Activated CD4-positive, CD25-positive, alpha-beta regulatory T cell (primary cell): Measurements from ENCODE around the gene ALCAM.

Source experiments
- DNase-seq, 4 experiments: peaks; one replicate each; lab custom pipeline; 2025; lab: John Stamatoyannopoulos, UW

ALCAM gene

DNA sequence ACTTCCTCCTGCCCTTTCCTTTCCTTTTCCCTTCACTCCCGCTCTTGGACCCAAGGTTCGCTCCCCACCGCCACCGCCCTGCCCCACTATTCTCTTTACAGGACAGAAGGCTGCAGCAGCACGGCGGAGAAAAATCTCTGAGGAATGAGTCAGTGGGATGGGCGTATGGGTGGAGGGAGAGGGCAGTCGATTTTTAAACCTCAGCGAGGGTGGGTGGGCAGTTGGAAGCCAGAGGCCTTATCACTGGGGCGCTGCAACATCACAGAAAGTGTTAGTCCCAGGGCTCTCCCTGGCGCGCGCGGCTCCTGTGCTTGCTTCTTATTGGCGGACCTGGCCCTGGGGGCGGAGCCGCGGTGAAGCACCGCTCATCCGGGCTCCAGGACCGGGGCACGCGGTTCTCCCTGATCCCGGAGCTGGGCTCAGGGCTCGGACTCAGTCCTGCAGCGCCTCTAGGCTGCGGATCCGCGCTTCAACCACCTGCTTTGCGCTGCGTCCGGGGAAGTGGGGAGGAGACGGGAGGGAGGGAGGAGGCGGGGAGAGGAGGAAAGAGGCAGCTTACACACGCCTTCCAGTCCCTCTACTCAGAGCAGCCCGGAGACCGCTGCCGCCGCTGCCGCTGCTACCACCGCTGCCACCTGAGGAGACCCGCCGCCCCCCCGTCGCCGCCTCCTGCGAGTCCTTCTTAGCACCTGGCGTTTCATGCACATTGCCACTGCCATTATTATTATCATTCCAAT lies at the start of gene ALCAM:
Gene ALCAM, plus strand, starts transcription at position 584 of the 737 bp plus-strand sequence.
- peak; percentile 49 to 53 (median 50) for DNase-seq

- no peak for DNase-seq
These were observed 48.9 kb upstream of the ALCAM start for GRCh38 chr3:105317841-105318240.

- DNase-seq: no peak
These were observed 44.0 kb upstream of the ALCAM start for GRCh38 chr3:105322570-105323273.

- DNase-seq: no peak
These were observed 43.5 kb upstream of the ALCAM start for GRCh38 chr3:105323274-105323599.

DNA sequence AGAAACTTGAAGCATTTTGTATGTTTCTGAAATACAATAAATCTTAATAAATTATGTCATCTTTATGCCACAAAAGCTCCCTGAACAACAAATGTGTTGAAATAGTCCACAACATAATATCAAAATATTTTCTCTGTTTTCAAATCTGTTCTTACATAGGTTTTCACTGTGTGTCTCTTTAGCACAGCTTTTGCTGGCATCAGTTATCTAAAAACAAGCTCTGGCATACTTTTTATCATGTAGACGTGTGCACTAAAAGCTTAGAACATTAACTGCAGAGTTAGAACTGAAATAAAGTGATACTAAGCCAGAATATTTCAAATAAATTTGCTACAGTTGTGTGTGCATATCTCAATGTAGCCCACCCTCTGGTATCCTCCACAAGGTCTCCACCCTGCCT lies 41.8 kb upstream of the ALCAM start:
- no peak for DNase-seq

GRCh38 chr3:105327662-105328337 lies 38.9 kb upstream of the ALCAM start:
- DNase-seq: no peak

DNA sequence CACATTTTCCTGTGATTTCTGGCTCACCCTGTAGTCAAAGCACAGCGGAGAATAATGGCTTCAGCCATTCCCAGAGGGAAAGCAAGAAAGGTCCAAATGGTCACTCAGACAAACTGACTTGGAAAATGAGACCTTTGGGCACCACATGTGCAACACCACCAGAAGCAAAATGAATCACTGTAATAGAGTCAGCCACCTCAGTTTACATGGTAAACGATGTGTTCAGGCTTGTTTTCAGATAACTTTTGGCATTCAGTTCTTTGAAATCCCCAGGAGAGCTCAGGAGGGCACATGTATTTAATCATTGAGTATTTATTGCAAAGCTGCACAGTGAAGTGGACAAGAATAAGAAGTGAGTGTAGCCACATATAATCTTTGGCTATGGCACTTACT lies 38.4 kb upstream of the ALCAM start:
- no peak for DNase-seq

DNA sequence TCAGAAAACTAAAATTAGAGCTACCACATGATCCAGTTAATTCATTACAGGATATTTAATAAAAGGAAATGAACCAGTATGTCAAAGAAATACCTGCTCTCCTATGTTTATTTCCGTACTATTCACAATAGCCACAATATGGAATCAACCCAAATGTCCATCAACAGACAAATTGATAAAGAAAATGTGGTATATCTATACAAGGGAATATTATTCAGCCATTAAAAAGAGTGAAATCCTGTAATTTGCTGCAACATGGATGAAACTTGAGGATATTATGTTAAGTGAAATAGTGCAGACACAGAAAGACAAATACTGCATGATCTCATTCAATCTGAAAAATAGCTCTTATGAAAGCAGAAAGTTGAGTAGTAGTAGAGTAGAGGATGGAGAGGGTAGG lies 33.7 kb upstream of the ALCAM start:
- no peak for DNase-seq

GRCh38 chr3:105334138-105334882 lies 32.4 kb upstream of the ALCAM start:
- no peak for DNase-seq

- DNase-seq: no peak
These were observed 26.8 kb upstream of the ALCAM start for GRCh38 chr3:105339946-105340345.

DNA sequence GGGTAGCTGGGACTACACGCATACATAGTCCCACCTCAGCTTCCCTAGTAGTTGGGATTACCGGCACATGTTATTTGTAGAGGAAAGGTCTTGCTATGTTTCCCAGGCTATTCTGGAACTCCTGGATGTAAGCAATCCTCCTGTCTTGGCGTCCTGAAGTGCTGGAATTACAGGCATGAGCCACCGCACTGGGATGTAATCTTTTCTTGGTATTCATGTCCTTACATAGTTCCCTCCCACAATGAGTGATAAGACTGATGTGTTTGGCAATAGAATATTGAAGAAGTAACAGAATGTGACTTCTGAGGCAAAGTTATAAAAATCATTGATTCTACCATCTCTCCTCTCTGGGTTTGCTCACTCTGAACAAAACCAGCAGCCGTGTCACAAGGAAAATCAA lies 22.7 kb upstream of the ALCAM start:
- DNase-seq: no peak

DNA sequence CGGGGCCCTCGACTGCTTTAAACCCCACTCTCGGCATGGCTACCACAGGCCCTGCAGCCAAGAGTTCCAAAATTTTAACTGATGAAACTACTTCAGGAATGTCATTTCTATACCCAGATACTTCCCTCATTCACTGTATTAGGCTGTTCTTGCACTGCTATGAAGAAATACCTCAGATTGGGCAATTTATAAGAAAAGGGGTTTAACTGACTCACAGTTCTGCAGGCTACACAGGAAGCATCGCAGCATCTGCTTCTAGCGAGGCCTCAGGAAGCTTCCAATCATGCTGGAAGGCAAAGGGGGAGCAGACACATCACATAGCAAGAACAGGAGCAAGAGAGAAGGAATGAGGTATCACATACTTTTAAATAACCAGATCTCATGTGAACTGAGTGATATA lies 21.6 kb upstream of the ALCAM start:
- no peak for DNase-seq

DNA sequence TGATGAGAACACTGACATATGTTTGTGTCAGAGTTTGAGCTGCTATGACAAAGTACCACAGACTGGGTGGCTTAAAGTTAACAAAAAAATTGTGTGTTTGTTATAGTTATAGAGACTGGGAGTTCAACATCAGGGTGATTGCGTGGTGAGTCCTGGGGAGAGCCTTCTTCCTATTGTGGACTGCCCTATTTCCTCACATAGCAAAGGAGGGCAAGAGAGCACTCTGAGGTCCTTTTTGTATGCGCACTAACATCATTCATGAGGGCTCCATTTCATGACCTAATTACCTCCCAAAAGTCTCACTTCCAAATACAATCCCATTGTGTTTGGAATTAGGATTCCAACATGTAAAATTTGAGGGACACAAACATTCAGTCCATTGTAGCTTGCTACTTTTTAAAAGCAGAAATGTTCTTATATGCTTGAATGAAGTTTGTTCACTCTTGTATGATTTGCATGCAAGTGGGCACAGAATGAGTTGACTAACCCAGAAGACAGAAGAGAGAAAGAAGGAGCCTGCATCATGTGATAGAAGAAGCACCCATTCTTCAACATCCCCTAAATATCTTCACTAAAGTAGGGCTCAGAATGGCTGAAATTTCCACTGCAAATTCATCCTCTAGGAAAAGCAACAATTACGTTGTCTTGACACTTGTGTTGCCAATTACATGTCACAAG lies 18.9 kb upstream of the ALCAM start:
- no peak for DNase-seq

GRCh38 chr3:105348307-105348706 lies 18.4 kb upstream of the ALCAM start:
- no peak for DNase-seq

- DNase-seq: no peak
These were observed 16.9 kb upstream of the ALCAM start for GRCh38 chr3:105349684-105350387.

- DNase-seq: no peak
These were observed 14.9 kb upstream of the ALCAM start for GRCh38 chr3:105351821-105352220.

GRCh38 chr3:105352976-105353375 lies 13.7 kb upstream of the ALCAM start:
- no peak for DNase-seq

DNA sequence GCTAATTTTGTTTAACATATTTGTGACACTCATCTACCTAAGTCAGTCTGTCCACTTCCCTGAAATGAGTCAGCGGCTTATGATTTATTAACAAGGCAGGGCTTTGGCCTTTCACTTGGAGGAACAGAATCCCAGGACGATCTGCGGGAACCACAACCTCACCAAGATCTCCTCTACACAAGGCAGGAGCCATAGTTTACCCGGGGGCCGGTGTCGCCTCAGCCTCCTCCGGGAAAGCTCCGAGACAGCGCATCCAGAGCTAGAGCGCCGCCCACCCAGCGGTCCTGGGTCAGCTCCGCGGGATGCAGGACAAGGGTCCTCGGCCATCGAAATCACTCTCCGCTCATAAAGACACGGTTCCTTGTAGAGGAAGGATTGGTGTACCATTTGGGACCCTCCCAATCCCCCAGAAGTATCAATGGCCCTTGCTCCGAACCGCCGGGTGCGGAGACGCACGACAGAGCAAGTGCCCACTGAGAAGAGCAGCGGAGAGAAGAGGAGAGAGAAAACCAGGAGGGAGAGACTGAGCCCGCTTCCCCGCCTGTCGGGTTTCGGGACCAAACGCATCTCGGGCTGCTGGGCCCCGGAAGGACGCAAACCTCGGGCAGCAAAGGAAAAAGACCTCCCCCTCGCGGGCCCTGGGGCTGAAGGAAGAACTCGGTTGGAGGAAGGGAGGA lies 13.1 kb upstream of the ALCAM start:
- no peak for DNase-seq

DNA sequence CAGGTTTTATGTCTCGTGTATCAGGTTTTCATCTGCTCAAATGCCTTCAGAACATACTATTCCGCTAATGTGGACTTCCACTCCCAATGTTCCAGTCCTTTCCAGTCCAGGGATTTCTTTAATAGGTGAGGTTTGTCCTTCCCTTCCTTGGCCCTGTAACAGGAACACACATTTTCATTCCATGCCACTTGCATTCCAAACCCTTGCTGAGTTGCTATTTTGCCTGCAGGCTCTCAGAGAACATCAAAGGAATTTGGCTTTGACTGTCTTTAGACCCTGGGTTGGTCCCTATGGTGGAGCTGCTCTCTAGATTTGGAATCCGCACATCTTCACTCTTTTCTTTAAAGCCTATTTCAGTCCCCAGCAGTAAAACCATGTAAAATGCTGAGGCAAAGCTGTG lies 12.3 kb upstream of the ALCAM start:
- no peak for DNase-seq

- no peak for DNase-seq
These were observed 11.2 kb upstream of the ALCAM start for GRCh38 chr3:105355408-105356061.
